ENCODE measurements around the gene GNS.

- TF ChIP-seq CREB1 (IDR thresholded peaks at IDR 0.05; ENCODE audit: low read depth), result no peak
- no peak for TF ChIP-seq MAX (IDR thresholded peaks at IDR 0.05)
- TF ChIP-seq CEBPB (IDR thresholded peaks at IDR 0.05), result no peak
- TF ChIP-seq YY1 (IDR thresholded peaks at IDR 0.05; ENCODE audit: low read depth), result no peak
- no peak for TF ChIP-seq REST (IDR thresholded peaks at IDR 0.05; ENCODE audit: low read depth)
- TF ChIP-seq EP300 (IDR thresholded peaks at IDR 0.05; ENCODE audit: borderline replicate concordance), result no peak
- TF ChIP-seq TCF12 (IDR thresholded peaks at IDR 0.05; ENCODE audit: low read depth), result no peak
- TF ChIP-seq RAD21 (IDR thresholded peaks at IDR 0.05; ENCODE audit: low read depth), result no peak
- TF ChIP-seq NFIC (IDR thresholded peaks at IDR 0.05), result no peak
- TF ChIP-seq TAF1 (IDR thresholded peaks at IDR 0.05; ENCODE audit: low read depth), result no peak
- TF ChIP-seq FOXM1 (IDR thresholded peaks at IDR 0.05; ENCODE audit: borderline replicate concordance, low read depth), result no peak
Measured at GRCh38 chr12:64707926-64708325, 51.3 kb downstream of the GNS start.

All from Ishikawa (cell line).